Measurements from ENCODE around the gene UCK1. TPM values are rescaled to one million over a fixed set of nuclear protein-coding genes. Genes with fewer than 3 reads are reported as not detected.
A peak's percentile ranks its signal among the peaks of the same experiment; 100 is the strongest.
"Not testable (repeated sequence)": the region's sequence is repeated elsewhere in the genome, so short reads cannot be mapped to it uniquely, and the experiment has no call there.

Gene UCK1
- total RNA-seq, 1 donor = 22.4 TPM

DNA sequence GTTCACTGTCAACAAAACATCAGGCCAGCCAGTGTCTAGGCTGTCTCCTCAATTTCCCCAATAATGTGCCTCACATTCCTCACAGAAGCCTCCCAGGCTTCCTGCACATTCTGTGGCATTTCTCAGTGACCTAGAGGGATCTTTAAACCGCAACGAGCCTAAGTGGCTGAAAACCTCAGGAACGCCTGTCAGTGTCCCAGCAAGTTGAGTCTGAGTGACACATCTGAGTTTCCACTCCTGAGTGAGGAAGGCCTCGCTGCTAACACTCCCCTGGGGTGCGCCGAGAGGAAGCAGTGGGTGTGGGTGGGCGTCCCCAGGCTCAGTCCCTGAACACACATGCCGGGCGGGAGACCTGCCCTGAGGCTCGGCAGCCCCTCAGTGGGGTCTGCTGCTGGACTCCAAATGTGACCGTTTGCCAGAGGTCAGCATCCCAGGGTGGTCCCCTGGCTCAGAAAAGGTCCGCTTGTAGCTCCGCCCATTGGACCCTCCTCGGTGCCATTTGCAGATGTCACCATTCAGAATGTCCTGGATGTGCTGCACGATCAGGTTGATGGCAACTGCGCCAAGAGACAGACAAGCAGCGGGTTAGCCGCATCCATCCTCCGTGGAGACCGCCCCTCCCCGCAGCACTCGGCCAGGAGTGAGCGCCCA lies 6.3 kb downstream of the UCK1 start:
- DNase-seq (ENCODE audit: low read depth in 2 of 3, low spot score in 2 of 3) = no peak

DNA sequence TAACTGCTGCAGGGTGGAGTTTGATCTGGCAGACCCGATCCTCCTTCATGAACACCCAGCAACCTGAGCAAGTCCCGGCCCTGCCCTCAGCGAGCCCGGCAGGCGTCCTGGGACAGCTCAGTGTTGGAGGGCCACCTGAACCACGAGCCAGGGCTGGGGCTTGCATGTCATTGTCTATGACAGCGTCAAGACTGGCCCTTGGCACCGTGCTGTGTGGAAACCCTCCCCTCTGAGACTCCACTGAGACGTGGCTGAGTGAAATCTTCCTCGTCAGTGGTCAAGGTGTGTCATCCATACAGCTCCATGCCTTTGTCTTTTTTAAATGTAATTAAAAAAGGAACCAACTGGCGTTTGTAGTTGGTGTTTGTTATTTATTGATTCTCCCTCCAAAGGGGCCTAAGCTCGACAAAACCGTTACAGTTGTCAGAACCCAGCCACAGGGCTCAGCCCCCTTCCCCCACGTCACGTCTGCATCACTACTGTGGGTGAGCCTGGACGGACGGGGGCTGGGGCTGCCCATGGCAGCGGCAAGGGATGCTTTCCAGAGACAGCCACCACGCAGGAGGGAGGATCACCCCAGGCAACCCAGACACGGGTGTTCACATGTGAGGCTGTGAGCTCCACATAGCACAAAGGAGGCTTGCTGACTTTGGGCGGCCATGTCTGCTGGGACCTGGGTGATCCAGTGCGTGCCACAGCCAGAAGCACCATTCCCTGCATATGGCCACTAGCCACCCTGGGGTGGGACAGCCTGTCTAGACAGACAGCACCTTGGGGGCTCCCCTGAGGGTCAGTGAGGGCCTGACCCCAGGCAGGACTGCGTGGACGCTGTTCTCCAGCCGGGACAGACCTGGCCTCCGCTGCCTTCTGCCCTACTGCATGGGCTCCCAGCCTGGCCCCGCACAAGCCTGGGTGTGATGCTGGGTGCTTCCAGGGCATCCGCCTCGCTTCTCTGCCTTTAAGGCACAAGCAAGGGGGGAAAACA lies 7.3 kb downstream of the UCK1 start:
- DNase-seq (ENCODE audit: low read depth in 2 of 3, low spot score in 2 of 3) = no peak

GRCh38 chr9:131523086-131523388 lies 8.0 kb downstream of the UCK1 start:
- no peak for DNase-seq (ENCODE audit: low read depth in 2 of 3, low spot score in 2 of 3)

DNA sequence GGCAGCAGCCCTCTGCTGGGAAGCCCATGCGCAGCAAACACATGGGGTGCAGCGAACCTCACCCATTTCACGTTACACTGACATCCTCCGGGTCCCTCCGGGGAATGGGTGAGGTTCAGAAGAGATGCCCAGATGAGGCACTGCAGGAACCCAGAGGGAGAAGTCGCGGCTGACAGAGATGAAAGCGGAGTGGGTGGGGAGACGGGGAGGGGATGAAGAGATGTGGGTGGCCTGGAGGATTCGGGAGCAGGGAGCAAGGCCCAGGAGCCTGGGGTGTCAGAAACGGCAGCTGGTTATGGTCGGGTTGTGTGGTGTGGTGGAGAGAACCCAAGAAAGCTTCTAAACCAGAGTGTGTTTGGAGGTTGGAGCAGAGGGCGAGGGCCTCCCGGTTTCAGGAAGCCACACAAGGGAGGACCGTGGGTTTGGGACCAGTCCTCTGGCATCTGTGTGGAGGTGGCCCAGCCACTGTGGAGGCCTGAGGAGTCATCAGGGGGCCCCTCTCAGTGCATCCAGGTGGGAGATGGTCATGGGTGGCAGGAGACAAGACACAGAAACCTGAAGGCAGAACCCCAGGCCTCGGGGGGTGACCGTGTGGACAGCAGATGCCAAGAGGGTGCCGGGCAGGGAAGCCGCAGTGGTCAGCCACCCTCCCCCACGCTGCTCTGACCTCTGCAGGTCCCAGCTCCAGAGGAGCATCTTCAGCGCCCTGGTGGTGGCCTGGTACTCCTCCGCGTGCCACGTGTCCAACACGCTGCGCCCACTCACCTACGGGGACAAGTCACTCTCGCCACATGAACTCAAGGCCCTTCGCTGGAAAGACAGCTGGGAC lies 8.6 kb downstream of the UCK1 start:
- DNase-seq (ENCODE audit: low read depth in 2 of 3, low spot score in 2 of 3) = no peak

DNA sequence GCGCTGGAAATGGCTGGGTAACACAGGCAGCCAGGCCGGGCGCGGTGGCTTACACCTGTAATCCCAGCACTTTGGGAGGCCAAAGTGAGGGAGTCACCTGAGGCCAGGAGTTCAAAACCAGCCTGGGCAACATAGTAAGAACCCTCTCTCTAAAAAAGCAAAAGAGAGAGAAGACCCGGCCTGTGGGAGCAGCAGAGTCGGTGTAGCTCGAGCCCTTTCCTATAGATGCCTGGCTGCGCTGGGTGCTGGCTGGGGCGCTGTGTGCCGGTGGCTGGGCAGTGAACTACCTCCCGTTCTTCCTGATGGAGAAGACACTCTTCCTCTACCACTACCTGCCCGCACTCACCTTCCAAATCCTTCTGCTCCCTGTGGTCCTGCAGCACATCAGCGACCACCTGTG lies 9.2 kb downstream of the UCK1 start:
- no peak for DNase-seq (ENCODE audit: low read depth in 2 of 3, low spot score in 2 of 3)

- no peak for DNase-seq (ENCODE audit: low read depth in 2 of 3, low spot score in 2 of 3)
Observed at GRCh38 chr9:131521203-131521602, 9.9 kb downstream of the UCK1 start.

GRCh38 chr9:131520503-131520902 lies 10.6 kb downstream of the UCK1 start:
- DNase-seq (ENCODE audit: low read depth in 2 of 3, low spot score in 2 of 3) = no peak

GRCh38 chr9:131518553-131518952 lies 12.5 kb downstream of the UCK1 start:
- DNase-seq (ENCODE audit: low read depth in 2 of 3, low spot score in 2 of 3) = no peak

GRCh38 chr9:131517761-131518190 lies 13.3 kb downstream of the UCK1 start:
- DNase-seq (ENCODE audit: low read depth in 2 of 3, low spot score in 2 of 3) = no peak

DNA sequence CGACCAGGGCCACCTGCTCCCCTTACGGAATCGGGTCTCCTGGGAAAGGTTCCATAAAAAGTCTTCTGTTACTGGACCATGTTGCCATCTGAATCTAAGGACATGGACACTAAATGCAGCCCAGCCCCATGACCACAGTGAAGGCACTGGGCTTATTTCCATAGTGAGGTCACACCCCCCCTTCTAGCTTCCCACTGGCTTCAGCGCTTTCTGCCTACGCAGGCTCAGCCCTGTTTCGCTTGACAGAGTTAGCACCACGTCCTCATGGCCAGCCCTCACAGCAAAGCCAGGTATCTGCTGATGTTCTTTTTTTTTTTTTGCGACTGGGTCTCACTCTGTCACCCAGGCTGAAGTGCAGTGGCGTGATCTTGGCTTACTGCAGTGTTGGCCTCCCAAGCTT lies 14.1 kb downstream of the UCK1 start:
- DNase-seq (ENCODE audit: low read depth in 2 of 3, low spot score in 2 of 3) = no peak

- no peak for DNase-seq (ENCODE audit: low read depth in 2 of 3, low spot score in 2 of 3)
Observed at GRCh38 chr9:131516100-131516499, 15.0 kb downstream of the UCK1 start.

GRCh38 chr9:131515559-131516031 lies 15.5 kb downstream of the UCK1 start:
- not testable (repeated sequence) for DNase-seq (ENCODE audit: low read depth in 2 of 3, low spot score in 2 of 3)

DNA sequence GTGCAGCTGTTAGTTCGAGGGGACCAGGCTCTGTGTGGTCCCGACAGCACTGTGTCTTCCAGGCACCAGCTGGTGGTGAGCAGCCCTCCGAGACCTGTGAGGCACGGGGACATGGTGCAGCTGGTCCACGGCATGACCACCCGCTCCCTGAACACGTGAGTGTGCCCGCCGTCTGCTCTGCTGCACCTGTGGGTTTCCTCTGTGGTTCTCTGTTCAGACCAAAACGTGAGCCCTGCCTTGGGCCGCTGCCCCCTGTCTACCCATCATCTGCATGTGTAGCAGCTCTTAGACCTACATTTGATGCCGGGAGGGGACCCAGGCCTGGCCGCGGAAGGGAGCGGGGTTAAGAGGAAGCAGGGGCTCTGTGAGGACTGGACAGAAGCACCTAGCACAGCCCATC lies 17.9 kb downstream of the UCK1 start:
- no peak for DNase-seq (ENCODE audit: low read depth in 2 of 3, low spot score in 2 of 3)

- no peak for DNase-seq (ENCODE audit: low read depth in 2 of 3, low spot score in 2 of 3)
Observed at GRCh38 chr9:131511880-131512279, 19.2 kb downstream of the UCK1 start.

GRCh38 chr9:131511416-131511815 lies 19.6 kb downstream of the UCK1 start:
- DNase-seq (ENCODE audit: low read depth in 2 of 3, low spot score in 2 of 3) = no peak

DNA sequence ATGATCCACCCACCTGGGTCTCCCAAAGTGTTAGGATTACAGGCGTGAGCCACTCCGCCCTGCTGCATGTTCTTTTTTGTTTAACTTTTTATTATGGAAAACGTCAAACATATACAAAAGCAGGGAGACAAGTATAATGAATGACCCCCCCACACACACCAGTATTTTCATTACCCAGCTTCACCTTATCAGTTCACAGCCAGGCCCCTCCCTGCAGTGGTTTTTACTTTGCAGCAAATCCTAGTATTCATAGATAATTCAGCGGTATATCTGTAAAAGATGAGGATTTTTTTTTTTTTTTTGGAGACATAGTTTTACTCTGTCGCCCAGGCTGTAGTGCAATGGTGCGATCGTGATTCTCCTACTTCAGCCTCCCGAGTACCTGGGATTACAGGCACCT lies 26.1 kb downstream of the UCK1 start:
- DNase-seq (ENCODE audit: low read depth in 2 of 3, low spot score in 2 of 3) = no peak

GRCh38 chr9:131503626-131504465 lies 27.2 kb downstream of the UCK1 start:
- DNase-seq (ENCODE audit: low read depth in 2 of 3, low spot score in 2 of 3) = peak in 2 of 3 donors; percentile 53 to 56

DNA sequence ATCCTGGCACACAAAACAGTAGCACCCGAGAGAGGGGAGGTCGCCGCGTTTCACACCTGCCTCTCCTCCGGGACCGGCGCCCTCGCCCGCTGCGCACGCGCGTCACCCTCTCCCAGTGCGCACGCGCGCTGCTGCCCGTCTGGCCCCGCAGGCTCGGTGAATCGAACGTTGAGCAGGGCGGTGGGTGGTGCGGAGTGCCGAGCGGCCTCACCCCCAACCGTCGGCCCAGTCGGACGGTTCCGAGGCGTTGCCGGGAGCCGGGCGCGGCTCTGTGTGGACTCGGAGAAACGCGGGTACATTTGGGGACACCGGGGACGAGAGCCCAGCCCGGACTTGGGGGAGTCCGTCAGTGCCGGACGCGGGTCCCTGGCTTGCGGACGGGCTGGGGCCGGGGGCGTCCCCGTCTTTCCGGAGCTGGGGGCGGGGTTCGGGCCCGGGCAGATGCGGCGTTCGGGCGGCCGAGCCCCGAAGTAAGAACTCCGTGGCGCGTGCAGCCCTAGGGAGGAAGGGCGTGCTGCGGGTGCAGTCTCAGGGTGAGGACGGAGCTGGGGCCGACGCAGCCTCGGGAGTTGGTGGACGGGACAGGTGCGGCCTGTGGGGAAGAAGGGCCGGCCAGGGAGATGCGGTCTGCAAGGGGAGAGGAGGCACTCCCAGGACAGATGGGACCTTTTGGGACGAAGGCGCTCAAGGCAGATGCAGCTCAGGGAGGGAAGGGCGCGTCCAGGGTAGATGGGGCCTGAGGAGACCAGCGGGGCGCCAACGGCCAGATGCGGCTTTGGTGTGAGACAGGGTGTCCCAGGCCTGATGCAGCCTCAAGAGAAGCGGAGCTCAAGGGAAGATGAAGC lies 28.1 kb downstream of the UCK1 start, which contains the start of gene POMT1:
TSS of gene POMT1 (plus strand) at position 138 of the 845 bp plus-strand sequence. CDS start 1,301 bp downstream, outside the sequence.
- peak; percentile 83 to 91 (median 87) for DNase-seq (ENCODE audit: low read depth in 2 of 3, low spot score in 2 of 3)

DNA sequence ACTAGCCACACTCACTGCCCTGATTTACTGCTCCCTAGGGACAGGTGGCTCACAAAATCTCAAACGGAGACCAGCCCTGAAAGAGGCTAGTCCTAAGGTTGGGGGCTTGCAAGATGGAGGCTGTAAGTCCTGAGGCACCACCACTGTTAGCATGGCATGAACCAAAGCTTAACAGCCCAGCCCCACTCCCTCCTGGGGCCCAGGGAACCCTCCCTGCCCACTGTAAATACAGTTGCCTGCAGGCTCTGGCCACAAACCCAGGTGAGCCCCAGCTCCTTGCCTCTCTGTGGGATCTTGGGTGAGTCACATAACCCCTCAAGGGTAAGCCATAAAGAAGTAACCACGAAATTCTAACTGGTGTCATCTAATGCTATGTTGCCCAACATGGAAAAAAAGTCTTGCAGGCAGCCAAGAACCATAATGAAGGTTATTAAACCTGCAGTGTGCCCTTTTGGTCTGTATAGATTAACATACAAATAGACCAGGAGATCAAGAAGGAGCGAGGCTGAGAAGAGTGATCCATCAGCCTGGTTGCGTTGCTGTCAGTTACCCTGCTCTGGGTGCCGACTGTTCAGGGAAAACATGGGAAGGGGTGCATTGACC lies 30.0 kb downstream of the UCK1 start:
- DNase-seq (ENCODE audit: low read depth in 2 of 3, low spot score in 2 of 3) = peak in 2 of 3 donors; percentile 31
